ENCODE data around the gene ARG2.
A peak's percentile ranks its signal among the peaks of the same experiment; 100 is the strongest.
"Not testable (repeated sequence)": the region's sequence is repeated elsewhere in the genome, so short reads cannot be mapped to it uniquely, and the experiment has no call there.

Gene ARG2

DNA sequence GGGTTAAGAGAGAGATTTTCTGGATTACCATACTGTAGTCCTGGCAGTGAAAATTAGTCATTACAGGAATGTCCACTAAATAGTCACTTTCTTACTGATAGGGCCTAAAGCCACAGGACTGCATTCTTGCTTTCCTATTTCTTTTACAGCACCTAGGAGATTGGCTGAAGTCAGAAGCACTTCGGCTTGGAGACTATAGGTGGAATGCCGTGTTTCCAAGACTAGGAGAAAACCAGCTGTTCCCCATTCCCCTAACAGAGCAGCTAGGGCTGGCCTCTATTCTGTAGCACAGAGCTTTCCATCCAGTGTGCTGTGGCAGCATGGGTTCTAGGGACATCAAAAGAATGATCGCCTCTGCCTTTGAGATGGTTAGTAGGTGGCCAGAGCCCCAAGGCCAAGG lies 34.7 kb upstream of the ARG2 start:
- DNase-seq (ENCODE audit: low read depth in 2 of 3, low spot score in 2 of 3) = no peak

DNA sequence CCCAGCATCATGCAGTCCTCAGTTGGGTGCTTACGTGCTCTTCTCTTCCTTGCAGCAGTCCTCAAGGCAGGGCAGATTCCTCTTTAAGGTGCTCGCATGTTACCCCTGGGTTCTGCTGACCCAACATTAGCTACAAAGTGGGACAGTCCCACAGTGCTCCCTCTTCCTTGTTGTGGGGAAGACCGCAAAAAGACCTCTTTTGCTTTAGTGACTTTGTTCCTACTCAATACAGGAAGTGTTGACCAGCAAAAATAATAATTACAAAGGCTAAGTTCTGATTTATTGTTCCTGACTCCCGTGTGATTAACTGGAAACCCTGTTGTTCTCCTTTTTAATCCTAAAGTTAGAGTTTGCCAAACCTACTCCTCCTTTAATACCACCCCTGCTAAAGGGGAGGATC lies 33.4 kb upstream of the ARG2 start:
- no peak for DNase-seq (ENCODE audit: low read depth in 2 of 3, low spot score in 2 of 3)

DNA sequence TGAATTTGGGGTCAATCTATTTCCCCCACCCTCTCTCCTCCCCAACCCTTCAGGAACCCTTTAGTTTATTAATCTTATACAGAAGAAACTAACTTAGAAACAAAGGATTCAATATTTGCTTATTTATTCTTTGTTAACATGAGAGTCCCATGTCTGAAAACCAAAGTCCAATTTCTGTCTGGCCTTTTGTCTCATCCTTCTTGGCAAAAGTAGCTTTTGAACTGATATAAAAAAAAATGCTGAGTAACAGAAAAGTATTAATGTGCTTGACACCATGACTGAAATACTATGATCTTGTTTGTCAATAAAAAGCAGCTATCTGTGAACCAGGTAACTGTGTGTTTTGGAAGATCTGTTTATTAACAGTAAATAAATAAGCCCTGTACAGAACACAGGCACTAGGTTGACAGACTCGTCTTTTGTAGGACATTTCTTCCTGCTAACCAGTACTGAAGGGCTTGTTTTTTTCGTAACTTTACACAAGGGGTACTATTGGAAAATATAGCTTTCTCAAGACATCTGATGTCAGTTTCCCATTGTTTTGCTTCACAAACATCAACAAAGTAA lies 30.4 kb upstream of the ARG2 start:
- no peak for DNase-seq (ENCODE audit: low read depth in 2 of 3, low spot score in 2 of 3)

DNA sequence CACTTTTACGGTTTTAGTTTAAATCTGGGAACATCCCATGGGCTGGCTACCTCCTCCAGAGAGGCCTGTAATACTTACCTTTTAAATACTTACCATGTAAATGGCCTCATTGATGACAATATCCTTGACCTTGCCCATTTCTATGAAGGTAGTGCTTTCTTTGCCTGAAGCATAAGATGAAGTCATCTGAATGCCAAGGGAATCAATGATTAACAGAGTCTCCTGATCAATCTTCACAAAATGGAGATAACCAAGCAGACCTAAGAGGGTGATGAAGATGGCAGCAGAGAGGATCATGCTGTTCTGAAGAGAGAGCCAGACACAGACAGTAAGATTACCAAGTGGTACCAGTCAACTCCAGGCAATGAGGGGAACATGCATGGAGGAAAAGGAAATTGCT lies 26.1 kb upstream of the ARG2 start:
- DNase-seq (ENCODE audit: low read depth in 2 of 3, low spot score in 2 of 3) = not testable (repeated sequence)

DNA sequence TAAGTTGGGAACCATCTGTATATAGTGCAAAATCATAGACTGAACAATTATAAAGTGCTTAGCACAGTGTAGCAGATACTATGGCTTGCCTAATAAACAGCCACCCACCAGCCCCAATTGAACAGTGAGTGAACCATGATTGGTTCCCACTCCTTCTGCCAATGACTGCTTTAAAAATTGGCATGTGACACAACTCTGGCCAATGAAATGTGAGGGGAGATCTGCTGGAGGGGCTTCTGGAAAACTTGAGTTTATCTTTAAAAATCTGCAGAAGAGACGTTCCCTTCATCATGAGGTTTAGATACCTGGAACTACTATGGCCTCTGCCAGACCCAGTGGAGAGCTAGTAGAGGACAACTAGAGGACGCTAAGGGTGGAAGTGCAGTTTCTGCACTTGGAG lies 24.3 kb upstream of the ARG2 start:
- DNase-seq (ENCODE audit: low read depth in 2 of 3, low spot score in 2 of 3) = no peak

DNA sequence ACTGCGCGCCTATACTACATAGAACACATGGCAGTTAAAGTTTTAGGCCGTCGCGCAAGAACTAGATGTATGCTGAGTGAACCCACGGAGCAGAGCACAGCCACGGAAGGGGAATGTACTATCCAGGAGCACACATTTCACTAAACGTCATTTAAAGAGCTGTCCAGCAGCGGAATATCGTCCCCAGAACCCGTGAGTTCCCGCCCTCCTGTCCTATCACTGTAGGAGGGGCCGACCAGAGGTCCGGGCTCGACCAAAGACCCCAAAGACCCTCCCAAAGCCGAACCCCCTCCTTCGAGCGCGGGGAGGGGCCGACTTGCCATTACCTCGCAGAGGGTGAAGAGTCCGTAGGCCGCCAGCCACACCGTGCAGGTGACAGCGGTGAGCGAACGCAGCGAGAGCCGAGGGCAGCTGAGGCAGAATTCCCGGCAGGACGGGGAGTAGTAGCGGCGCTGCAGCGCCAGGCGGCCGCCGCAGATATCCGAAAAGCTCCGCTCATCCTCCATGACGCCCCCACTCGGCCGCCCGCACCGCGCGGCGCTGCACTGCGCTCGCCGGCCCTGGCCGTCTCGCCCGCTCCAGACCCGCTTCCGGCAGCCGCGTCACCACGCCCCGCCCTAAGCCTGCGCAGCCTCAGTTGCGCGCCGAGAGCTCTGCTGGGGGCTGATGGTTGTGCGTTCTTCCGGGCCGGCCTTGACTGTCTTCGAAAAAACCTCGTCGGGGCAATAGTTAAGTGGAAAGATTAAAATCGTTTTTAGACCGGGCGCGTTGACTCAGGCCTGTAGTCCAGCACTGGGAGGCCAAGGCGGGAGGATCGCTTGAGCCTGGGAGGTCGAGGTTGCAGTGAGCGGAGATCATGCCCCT lies 19.8 kb upstream of the ARG2 start, which contains the start of gene PIGH:
Gene PIGH, minus strand, starts transcription at position 571 of the 864 bp plus-strand sequence. Its CDS starts 65 bp downstream, at position 506.
- DNase-seq (ENCODE audit: low read depth in 2 of 3, low spot score in 2 of 3) = peak; percentile 82 to 87 (median 83)

DNA sequence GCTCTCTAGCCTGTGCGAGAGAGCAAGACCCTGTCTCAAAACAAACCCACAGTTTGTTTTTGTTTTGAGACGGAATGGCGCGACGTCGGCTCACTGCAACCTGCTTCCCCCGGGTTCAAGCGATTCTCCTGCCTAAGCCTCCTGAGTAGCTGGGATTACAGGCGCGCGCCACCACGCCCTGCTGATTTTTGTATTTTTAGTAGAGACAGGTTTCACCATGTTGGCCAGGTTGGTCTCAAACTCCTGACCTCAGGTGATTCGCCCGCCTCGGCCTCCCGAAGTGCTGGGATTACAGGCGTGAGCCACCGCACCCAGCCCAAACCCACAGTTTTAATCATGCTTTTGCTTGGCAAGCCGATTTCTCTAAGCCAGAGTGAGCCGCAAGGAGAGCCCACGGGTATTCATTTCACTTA lies 19.2 kb upstream of the ARG2 start:
- not testable (repeated sequence) for DNase-seq (ENCODE audit: low read depth in 2 of 3, low spot score in 2 of 3)

DNA sequence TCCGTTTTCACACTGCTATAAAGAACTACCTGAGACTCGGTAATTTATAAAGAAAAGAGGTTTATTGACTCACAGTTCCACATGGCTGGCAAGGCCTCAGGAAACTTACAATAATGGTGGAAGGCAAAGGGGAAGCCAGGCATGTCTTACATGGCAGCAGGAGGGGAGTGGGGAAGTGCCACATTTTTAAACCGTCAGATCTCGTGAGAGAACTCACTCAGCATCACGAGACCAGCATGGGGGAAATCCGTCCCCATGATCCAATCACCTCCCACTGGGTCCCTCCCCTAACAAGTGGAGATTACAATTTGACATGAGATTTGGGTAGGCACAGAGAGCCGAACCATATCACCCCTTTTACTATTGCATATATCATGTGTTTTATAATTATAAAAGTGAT lies 17.6 kb upstream of the ARG2 start:
- no peak for DNase-seq (ENCODE audit: low read depth in 2 of 3, low spot score in 2 of 3)

DNA sequence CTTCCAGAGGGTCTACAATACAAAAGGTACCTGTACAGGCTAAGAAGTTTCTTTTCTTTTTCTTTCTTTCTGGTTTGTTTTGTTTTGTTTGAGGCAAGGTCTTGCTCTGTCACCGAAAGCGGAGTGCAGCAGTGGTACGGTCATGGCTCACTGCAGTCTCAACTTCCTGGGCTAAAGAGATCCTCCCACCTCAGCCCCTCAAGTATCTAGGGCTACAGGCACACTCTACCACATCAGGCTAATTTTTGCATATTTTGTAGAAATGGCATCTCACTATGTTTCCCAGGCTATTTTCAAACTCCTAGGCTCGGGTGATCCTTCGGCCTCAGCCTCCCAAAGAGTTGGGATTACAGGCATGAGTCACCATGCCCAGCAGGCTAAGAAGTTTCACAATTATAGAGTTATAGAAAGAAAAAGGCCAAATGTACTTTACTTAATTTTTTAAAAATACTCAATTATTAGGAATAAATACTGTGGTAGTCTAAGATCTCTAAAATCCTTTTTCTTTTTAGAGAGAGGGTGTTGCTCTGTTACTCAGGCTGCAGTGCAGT lies 16.6 kb upstream of the ARG2 start:
- no peak for DNase-seq (ENCODE audit: low read depth in 2 of 3, low spot score in 2 of 3)

DNA sequence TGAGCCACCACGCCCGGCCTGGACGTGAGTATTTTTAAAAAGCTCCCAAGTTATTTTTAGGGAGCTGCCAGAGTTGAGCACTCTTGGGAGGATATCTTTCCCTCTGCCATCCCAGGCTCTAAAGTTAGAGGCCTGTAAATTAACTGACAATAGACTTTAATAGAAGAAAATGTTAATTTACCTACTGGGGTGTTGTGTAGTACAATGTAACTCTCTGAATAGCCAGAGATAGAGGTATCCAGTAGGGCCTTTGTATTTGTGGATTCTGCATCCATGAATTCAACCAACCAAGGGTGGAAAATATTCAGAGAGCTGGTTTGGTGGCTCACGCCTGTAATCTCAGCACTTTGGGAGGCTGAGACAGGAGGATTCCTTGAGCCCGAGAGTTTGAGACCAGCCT lies 12.1 kb upstream of the ARG2 start:
- no peak for DNase-seq (ENCODE audit: low read depth in 2 of 3, low spot score in 2 of 3)

DNA sequence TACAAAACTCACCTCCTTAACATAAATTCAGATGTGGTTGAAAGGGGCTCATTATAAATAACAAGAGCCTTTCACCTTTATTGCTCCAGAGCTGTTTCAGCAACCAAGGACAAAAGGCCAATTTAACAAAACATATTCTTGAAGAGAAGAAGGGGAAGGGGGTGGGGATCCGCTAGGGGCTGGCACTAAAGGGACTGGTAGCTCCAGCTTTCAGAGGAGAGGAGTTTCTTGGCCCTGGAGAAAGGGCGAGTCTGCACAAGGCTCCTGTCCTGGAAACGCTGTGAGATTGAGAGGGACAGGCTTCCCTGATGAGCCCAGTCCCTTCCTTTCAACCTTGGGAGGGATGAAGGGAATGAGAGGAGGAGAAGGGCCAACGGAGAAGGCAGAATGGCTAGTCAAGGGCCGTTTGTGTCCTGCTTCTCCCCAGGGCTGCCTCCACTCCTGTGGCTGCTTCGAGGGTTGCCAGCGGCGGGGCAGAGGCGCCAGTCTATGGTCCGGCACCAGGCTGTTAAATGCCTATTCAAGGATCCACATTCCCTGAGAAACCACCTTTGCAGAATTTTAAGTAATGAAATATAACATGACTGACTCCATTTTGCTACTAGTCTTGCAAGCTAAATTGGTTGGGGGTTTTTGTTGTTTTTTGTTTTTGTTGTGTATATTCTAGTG lies 9.9 kb upstream of the ARG2 start:
- no peak for DNase-seq (ENCODE audit: low read depth in 2 of 3, low spot score in 2 of 3)

DNA sequence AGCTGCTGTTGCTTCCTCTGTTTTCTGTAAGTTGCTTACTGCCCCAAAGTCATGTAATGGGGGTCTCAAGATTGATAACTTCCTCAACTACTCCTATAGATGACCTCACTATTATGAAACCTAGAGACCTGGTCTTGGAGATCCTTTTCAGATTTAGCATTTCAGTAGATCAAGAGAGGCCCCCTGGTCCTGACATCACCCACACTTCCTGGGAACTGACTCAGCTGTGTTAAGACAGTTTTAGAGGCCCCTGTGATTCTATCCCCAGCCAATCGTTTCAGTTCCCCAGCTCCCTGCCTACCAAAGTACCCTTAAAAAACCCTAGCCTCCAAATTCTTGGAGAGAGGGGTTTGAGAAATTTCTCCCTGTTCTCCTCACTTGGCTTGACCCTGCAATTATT lies 9.2 kb upstream of the ARG2 start:
- no peak for DNase-seq (ENCODE audit: low read depth in 2 of 3, low spot score in 2 of 3)

DNA sequence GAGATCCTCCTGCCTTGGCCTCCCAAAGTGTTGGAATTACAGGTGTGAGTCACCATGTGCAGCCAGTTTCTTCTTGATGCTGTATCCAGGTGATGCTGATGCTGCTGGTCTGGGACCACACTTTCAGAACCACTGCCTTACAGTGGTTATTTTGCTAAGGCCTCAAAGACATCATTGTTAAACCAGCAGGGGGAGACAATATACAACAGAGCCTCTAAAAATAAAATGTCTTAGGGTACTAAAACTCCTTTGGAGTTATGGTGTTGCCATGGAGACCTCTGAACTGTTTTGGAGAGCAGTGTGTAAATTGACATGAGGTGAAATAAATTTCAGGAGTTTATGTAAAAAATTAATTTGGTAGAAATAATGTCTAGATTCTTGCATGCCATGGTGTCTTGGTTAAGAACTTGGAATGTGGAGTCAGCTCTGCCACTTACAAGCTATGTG lies 1.1 kb upstream of the ARG2 start:
- DNase-seq (ENCODE audit: low read depth in 2 of 3, low spot score in 2 of 3) = no peak

DNA sequence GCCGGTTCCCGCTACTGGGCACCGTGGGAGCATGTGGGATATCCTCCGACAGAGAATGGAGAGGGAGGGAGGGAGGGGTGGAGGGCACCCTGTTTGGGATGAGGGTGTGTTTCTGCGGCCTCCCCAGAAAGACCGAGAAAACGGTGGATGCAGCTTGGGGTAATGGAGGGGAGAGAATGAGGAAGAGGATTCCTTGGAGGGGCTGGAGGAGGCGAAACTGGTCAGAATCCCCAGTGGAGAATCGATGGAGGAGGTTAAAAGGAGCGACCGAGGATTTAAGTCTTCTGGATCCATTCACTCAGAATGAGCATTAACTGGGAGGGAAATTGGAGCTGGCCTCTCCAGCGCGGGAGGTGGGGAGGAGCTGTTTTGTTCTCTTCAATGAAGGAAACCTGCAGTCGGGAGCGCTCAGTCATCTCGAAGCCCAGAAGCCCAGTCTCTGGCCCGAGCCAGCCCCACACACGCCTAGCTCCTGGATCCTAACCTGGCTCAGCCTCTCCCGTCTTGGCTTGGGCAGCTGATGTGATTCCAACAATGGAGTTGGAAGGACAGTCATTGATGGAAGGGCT lies 581 bp downstream of the ARG2 start:
- no peak for DNase-seq (ENCODE audit: low read depth in 2 of 3, low spot score in 2 of 3)

DNA sequence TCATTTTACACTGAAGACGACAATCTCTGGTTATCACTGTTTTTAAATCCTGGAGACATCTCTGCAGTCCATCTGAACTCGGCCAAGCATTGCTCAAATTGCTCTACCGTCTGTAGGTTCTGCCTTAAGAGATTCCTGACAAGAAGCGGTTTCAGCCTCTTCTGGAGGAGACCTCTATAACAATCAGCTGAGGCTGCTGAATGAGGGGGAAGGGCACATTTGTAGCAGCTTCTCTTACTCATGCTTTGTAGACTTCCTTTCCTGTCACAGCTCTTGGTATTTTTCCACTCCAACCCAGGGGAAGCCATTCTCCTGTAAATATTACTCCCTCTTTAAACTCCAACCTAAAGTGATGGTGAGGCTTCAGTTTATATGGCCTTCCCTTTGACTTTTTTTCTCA lies 3.0 kb downstream of the ARG2 start:
- no peak for DNase-seq (ENCODE audit: low read depth in 2 of 3, low spot score in 2 of 3)

DNA sequence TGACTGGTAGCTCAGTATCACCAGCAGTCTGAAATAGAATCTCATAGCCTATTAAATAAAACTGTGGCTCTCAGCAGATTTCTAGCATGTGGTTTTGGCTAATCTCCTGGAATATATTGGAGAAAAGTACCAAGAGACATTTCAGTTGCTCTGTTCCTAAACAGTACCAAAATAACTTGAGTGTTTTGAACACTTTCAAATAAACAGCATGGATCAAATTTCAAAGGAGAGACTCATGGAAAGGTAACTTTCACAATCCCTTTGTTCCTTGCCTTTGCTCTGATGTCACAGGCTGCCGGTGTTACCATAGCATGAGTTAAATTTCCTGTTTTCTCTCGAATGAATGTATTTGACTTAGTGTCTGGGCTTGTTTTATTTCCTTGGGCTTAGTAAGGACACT lies 3.4 kb downstream of the ARG2 start:
- no peak for DNase-seq (ENCODE audit: low read depth in 2 of 3, low spot score in 2 of 3)

DNA sequence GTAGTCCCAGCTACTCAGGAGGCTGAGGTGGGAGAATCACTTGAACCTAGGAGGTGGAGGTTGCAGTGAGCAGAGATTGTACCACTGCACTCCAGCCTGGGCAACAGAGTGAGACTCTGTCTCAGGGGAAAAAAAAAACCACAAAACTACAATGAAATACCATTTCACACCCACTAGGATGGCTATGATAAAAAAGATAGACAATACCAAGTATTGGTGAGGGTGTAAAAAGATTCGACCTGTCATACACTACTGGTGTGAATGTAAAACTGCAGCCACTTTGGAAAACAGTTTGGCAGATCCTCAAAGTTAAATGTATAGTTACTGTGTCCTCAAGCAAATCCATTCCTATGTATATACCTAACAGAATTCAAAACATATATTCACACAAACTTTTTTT lies 6.4 kb downstream of the ARG2 start:
- not testable (repeated sequence) for DNase-seq (ENCODE audit: low read depth in 2 of 3, low spot score in 2 of 3)

DNA sequence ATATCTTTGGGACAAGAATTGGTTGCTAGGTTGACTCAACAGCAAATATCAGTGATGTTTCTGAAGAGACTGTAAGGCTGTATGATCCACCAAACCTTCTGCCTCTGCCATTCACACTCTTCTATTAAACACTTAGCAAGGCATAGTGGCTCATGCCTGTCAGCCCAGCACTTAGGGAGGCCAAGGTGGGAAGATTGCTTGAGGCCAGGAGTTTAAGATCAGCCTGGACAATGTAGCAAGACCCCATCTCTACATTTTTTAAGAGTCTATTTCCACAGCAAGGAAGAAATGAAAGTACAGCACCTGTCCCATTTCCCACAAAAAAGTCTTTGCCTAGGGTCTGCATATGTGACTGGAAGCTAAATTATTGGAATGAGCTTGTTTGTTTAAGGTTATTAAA lies 7.8 kb downstream of the ARG2 start:
- DNase-seq (ENCODE audit: low read depth in 2 of 3, low spot score in 2 of 3) = no peak

DNA sequence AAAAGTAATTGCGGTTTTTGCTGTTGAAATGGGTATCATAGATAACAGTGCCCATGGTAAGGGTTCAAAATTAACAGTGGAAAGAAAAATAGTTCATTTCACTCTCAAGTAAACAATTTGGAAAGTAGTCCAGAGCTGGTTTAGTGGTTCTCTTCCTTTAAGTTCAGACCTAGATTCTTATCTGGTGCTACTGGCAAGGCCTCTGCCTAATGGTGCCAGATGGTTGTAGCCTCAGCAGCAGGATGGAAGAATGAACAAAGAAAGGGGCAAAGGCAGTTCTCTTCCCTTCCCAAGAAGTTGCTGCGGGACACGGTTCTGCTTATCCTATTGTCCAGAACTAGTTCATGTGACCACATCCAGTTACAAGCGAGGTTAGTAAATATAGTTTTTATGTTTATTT lies 10.5 kb downstream of the ARG2 start:
- no peak for DNase-seq (ENCODE audit: low read depth in 2 of 3, low spot score in 2 of 3)

DNA sequence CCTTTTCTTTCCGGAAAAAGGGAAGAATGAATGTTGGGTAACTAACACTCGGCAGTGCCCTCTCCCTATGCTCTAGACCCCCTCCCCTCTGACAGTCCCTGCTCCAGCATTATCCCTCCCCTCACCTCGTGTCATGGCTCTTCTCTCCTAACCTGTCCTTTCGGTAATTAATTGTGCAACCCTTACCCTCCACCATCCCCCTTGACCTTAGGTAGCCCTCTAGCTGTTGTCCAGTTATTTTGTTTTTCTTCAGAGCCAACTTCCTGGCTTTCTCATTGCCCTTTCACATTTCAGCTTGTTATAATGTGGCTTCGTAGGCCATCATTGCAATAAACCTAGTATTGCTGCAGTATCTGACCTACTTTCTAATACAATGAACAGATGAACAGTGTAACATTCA lies 11.2 kb downstream of the ARG2 start:
- DNase-seq (ENCODE audit: low read depth in 2 of 3, low spot score in 2 of 3) = no peak

DNA sequence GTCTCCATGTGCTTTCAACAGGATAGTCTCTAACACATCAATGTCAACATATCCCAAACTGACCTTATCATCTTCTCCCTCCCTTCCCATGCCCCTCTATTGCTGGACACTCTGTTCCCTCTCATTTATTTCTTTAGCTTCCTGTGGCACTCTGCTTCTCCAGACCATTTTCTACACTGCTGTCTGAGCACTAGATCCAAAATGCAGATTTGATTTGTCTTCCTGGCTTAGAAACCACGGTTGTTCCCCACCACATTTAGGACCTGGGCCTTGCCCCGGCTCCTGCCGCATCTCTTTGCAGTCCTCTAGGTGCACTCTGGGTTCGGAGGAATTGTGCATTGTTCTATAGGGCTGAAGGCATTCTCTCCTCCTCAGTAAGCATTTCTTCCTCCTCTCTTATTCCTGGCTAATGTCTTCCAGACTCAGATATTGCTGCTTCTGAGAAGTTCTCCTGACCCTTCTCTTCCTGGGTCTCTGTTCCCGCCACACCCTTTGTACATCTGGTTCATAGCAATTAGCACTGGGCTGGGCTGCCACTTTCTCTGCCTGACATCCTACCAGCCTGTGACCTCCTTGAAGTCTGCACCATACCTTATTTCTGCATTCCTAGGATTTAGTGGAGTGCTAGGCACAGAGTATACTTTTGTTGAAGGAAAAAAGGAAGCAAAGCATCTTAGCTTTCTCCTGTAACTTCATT lies 13.9 kb downstream of the ARG2 start:
- DNase-seq (ENCODE audit: low read depth in 2 of 3, low spot score in 2 of 3) = no peak
